ENCODE measurements around the gene ANP32B.
"Not testable (repeated sequence)": the region's sequence is repeated elsewhere in the genome, so short reads cannot be mapped to it uniquely, and the experiment has no call there.

Gene ANP32B
- total RNA-seq, result 22.1 to 24.8 reads per million in 2 donors

- peak; percentile 89 to 96 (median 91) for DNase-seq
Observed at GRCh38 chr9:97982683-97983588, at the start of gene ANP32B. Gene ANP32B (plus strand): TSS chr9:97983341. CDS start chr9:97983556, 215 bp downstream.

GRCh38 chr9:97934321-97935115, 48.6 kb upstream of the ANP32B start:
- no peak for DNase-seq

- DNase-seq, result no peak
Observed at GRCh38 chr9:97935276-97935675, 47.9 kb upstream of the ANP32B start.

- DNase-seq, result no peak
Observed at GRCh38 chr9:97936998-97937397, 46.1 kb upstream of the ANP32B start.

- peak in 3 of 5 experiments; percentile 22 to 83 (median 70) for DNase-seq
Observed at GRCh38 chr9:97938081-97938644, 45.0 kb upstream of the ANP32B start, which contains the start of gene HEMGN. Gene HEMGN (minus strand): TSS chr9:97938172. CDS start chr9:97938136, 36 bp downstream.

- no peak for DNase-seq
Observed at GRCh38 chr9:97940233-97940632, 42.9 kb upstream of the ANP32B start.

GRCh38 chr9:97940741-97941140, 42.4 kb upstream of the ANP32B start:
- DNase-seq, result no peak

DNA sequence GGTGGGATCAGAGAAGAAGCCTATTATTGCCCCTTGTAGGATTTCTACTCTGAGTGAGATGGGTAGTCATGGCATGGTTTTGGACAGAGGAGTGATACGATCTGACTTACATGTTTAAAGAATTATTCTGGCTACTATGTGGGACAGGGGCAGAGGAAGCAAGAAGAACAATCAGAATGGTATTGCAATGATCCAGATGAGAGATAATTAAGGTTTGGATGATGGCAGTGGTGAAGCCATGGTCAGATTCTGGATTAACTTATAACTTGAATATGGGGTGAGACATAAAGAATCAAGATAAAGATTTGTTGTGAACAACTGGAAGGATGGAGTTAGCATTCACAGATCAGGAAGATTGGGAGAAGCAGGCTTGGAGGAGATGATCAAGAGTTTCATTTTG, 41.8 kb upstream of the ANP32B start:
- DNase-seq, result no peak

DNA sequence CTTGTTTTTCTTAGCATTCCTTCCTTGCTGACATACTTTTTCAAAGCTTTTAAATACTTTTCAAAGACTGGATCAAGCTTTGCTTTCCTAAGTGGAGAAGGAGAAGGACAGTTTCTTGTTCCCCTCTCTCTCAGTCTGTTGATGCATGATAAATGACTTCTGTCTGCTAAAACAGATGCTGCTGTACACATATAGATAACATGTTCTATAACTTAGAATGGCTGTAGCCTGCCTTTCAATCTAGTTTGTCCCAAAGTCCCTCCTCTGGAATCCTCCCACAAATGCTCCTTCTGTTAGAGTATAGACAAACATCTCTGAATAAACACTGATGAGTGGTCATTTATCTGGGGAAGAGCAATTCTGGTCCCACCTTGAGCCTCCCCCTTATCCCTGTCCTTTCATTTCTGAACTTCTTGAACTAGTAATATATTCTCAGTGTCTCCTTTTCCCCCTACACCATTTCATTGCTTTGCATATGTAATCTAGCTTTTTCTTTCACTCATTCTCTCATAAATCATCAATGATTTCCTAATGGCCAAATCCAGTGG, 39.8 kb upstream of the ANP32B start:
- no peak for DNase-seq

DNA sequence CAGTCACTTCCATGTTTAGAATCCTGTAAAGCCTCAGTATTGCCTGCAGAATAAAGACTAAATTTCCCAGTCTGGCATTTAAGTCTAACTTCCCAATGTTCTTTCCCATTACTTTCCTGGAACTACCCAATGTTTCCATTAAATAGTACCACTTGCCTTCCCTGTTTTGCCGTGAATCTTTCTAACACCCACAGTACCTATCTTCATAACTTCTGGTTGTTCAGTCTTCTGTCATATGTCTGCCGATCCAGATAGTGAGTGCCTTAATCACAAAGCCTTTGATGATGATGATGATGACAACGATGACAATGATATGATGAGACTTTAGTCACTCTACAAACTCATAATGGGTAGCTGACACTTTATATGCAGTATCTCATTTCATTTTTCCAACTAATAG, 38.5 kb upstream of the ANP32B start:
- no peak for DNase-seq

DNA sequence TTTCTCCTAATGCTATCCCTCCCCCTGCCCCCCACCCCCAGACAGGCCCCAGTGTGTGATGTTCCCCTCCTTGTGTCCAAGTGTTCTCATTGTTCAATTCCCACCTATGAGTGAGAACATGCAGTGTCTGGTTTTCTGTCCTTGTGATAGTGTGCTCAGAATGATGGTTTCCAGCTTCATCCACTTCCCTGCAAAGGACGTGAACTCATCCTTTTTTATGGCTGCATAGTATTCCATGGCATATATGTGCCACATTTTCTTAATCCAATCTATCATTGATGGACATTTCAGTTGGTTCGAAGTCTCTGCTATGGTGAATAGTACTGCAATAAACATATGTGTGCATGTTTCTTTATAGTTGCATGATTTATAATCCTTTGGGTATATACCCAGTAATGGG, 37.7 kb upstream of the ANP32B start:
- DNase-seq, result not testable (repeated sequence)

DNA sequence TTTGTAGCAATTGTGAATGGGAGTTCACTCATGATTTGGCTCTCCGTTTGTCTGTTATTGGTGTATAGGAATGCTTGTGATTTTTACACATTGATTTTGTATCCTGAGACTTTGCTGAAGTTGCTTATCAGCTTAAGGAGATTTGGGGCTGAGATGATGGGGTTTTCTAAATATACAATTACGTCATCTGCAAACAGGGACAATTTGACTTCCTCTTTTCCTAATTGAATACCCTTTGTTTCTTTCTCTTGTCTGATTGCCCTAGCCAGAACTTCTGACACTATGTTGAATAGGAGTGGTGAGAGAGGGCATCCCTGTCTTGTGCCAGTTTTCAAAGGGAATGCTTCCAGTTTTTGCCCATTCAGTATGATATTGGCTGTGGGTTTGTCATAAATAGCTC, 36.0 kb upstream of the ANP32B start:
- not testable (repeated sequence) for DNase-seq

DNA sequence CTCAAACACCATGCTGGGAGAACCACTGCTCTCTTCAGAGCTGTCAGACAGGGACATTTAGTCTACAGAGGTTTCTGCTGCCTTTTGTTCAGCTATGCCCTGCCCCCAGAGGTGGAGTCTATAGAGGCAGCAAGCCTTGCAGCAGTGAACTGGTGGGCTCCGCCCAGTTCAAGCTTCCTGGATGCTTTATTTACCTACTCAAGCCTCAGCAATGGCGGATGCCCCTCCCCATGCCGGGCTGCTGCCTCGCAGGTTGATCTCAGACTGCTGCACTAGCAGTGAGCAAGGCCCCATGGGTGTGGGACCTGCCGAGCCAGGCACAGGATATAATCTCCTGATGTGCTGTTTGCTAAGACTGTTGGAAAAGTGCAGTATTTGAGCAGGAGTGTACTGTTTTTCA, 32.3 kb upstream of the ANP32B start:
- peak in 2 of 5 experiments; percentile 6 to 55 for DNase-seq

GRCh38 chr9:97954550-97954989, 28.6 kb upstream of the ANP32B start:
- peak in 4 of 5 experiments; percentile 29 to 73 (median 37) for DNase-seq

DNA sequence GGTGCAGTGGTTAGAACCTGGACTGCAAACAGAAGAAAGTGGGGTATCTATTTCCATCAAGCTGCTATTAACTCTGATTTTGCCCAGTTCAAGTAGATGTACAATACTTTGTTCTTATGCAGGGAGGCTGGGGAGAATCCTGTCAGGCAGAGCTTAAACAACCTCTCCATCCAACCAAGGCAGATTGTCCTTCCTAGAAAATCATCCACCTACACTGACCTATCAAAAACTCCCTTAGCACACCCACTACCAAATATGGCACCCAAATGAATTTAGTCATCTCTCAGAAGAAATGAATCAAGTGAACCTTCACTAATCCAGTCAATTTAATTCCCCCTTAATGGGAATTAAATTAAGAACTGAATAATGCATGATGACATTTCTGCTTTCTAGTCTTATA, 26.8 kb upstream of the ANP32B start:
- no peak for DNase-seq

GRCh38 chr9:97958812-97959511, 24.2 kb upstream of the ANP32B start:
- DNase-seq, result peak in 1 of 5 experiments; percentile 26

GRCh38 chr9:97959585-97959984, 23.6 kb upstream of the ANP32B start:
- no peak for DNase-seq

GRCh38 chr9:97960678-97961328, 22.3 kb upstream of the ANP32B start:
- not testable (repeated sequence) for DNase-seq

GRCh38 chr9:97961361-97961760, 21.8 kb upstream of the ANP32B start:
- DNase-seq, result no peak

- DNase-seq, result no peak
Observed at GRCh38 chr9:97962136-97962535, 21.0 kb upstream of the ANP32B start.

DNA sequence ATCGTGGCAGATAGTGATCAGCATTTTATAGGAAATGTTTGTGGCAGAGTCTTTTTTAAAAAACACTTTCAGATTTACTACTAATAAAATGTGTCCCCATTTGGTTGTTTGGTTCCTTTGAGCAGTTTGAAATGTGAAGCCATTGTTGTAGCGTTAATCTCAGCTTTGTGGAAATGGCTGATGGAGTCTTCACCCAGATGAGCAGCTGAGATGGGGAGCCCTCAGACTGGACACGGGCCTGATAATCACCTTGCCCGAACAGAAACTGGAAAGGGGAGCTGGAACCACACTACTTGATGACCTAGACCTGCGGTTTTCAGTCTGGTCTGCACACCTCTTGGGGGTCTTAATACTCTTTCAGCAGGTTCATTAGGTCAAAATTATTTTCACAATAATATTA, 20.6 kb upstream of the ANP32B start:
- DNase-seq, result no peak

All from T-helper 2 cell (primary cell).